Retina (tissue), 1 donor: Measurements from ENCODE around the gene CEP95.
"Not testable (repeated sequence)": the region's sequence is repeated elsewhere in the genome, so short reads cannot be mapped to it uniquely, and the experiment has no call there.

Source experiments
- DNase-seq: peaks from one replicate; pipeline ENCODE4 v3.0.0-alpha.2; 2016

CEP95 gene, protein sequence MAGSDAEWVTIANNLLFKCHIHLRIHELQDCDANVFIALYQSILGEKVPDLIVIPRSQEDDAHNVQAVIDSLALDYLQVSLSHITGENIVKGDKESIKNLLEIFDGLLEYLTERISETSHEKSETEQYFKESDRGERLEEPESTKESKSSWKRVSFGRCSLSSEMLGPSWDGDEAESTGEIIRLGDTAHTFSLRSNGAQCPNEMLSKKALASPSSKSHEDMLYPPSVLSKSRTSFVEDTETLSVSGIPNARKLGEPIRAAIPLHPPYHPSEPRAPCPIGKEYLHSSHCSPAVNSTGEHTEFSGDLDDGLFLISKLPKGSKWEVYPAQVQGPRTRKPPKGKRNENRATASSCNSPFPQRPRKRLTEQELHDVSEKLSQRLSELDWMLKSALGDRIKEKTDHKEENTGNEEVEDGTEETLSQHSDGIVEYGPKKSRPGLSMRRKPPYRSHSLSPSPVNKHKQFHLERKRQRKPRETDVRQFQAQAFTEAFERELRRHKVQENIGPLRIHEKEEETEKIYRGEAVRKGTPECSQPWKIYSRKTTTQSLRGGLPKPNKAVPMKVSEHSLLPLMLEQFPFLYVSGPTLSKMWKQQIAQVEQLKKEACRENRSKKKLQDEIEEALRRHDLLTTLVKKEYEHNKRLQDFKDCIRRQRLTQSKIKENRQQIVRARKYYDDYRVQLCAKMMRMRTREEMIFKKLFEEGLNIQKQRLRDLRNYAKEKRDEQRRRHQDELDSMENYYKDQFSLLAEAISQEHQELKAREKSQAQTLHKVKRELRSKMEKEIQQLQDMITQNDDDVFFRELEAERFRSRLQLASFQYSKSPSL

DNA sequence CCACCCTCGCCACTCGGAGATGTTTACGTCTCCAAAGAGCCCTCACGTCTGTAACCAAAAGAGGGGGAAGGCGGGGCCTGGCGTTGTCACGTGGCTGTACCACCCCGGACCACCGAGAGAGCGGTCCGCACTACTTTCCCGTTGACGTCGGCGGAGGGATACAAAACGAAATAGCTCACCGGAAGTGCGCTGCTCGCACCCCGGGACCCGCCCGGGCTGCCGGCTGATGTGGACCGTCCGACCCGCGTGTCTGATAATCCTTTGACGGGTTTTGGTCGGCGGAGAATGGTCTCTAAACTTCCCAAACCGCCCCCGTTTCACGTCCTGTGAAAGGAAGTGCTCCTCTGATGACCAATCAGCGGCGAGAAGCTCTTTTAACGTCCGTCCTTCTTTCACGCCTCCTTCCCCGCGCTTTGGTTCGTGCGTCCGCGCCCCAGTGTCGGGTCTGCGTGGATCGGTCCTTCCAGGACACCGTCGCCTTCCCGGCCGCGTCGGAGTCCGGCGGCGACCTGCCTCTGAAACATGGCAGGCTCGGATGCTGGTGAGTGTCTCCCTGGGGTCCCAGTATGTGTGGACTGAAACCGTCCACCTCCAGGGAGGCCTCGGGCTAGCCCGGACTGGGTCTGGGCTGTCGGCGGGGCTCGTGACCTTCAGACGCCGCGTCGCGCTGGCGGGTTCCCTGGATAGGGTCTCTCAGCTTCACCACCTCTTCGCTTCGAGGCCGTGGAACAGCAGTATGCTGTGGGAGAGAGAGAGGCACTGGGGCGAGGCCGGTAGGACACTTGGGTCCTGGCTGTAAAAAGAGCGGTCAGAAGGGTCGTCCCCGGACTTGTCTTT is at the start of gene CEP95:
Gene CEP95, plus strand, starts transcription at position 402 of the 837 bp plus-strand sequence. Its CDS starts 121 bp downstream, at position 523.
- DNase-seq = peak; percentile 99

DNA sequence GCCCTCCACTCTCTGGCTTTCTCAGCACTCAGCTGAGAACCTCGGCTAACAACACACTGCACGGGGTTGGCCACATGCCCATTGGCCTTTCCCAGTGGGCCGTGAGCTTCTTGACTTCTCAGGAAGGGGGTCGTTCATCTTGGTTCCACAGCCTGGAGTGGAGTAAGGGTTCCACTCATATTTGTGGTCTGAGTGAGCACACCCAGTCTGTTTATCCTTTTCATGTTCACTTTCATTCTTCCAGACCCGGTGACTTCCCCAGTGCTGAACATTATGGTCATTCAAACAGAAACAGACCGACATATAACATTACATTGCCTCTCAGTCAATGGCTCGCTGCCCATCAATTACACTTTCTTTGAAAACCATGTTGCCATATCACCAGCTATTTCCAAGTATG is 49.6 kb upstream of the CEP95 start:
- no peak for DNase-seq

DNA sequence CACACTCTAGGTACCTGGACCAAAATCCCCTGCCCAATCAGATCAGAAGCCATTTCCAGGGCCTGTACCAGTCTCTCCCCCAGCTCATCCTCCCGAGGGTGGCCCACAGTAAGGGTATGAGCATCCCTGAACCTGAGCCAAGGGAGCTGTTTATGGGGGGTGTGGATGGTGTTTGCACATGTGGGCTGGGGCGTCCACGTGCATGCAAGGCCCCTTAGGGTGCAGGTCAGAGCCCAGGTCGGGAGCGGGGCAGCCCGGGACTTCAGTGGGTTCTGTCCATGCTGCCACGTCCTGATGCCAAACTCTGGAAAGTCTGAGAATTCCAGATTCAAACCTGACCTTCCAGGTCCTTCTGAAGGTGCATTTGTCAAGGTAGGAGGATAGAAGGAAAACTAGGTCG is 48.0 kb upstream of the CEP95 start:
- no peak for DNase-seq

DNA sequence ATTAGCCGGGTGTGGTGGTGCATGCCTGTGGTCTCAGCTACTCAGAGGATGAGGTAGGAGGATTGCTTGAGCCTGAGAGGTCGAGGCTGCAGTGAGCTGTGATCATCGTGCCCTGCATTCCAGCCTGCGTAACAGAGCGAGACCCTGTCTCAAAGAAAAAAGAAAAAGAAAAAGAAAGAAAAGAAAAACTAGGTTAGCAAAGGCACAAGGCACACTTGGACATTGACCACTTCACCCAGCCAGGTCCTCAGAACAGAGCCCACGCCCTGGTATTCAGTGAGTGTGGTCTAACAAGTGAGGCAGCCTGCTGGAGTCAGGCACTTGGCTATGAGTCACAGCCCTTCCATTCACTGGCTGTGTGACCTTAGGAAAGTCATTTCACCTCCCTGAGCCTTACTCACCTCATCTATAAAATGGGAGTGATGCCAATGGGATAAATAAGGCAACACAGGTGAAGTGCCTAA is 47.5 kb upstream of the CEP95 start:
- no peak for DNase-seq

DNA sequence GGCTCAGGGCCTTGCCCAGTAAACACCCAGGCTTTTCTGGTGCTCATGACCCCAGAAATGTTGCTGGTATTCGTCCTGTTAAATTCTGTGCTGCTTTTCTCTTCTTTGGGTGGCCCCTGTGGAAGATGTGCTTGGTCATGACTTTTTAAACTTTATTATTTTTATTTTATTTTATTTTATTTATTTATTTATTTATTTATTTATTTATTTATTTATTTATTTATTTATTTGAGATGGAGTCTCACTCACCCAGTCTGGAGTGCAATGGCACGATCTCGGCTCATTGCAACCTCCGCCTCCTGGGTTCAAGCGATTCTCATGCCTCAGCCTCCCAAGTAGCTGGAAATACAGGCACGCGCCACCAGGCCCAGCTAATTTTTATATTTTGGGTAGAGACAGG is 47.0 kb upstream of the CEP95 start:
- DNase-seq = not testable (repeated sequence)

DNA sequence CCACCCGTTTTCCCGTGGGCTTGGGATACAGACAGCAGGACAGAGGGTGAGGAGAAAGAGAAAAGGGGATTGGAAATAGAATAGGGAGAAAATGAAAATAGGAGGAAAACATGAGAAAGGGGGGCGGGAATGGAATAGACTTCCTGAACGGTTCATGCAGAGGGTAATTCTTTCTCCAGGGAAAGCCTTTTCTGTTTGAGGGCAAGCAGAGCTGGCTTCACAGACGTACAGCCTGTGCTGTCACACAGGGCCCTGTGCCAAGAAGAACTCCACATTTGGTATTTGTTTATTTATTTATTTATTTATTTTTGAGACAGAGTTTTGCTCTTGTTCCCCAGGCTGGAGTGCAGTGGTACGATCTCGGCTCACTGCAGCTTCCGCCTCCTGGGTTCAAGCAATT is 45.8 kb upstream of the CEP95 start:
- DNase-seq = no peak

DNA sequence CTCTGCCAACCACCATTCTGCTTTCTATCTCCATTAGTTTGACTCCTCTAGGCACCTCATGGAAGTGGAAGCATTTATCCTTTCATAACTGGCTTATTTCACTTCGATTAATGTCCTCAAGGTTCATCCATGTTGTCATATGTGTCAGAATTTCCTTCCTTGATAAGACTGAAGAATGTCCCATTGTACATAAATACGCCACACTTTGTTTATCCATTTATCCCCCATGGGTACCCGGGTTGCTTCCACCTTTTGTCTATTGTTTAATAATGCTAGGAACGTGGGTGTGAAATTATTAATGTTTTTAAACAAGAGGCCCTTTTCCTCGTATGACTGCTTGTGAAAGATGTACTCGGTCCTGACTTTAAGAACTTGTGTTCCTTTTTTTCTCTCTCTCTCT is 45.0 kb upstream of the CEP95 start:
- DNase-seq = no peak

DNA sequence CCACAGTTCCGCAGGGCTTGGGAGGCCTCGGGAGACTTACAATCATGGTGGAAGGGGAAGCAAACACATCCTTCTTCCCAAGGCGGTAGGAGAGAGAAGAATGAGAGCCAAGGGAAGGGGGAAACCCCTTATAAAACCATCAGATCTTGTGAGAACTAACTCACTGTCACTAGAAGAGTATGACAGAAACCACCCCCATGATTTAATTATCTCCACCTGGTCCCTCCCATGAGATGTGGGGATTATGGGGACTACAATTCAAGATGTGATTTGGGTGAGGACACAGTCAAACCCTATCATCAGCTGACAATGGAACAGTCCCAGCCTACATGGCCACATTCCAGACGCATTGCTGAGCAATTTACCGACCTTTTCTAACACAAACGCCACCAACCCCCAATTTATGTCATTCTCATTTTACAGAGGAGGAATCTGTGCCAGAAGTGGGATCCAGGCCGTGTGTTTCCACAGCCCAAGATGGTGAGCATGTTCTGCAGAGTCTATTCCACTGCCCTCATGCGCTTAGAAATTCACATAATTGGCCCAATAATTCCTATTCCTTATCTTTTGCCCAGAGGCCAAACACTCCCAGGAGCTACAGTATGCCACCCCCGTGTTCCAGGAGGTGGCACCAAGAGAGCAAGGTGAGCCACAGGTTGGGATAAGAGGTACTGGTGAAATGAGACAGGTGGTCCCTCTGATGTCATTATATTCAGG is 40.6 kb upstream of the CEP95 start:
- DNase-seq = no peak

DNA sequence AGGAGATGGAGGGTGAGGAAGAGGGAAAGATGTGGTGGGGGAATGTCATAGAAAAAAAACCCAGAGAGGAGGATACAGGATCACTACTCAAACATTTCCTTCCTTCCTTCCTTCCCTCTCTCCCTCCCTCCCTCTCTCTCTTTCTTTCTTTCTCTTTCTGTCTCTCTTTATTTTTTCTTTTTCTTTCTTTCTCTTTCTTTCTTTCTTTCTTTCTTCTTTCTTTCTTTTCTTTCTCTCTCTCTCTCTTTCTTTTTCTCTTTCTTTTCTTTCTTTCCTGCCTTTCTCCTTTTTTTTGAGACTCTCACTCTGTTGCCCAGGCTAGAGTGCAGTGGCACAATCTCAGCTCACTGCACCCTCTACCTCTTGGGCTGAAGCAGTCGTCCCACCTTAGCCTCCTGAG is 39.9 kb upstream of the CEP95 start:
- DNase-seq = not testable (repeated sequence)

DNA sequence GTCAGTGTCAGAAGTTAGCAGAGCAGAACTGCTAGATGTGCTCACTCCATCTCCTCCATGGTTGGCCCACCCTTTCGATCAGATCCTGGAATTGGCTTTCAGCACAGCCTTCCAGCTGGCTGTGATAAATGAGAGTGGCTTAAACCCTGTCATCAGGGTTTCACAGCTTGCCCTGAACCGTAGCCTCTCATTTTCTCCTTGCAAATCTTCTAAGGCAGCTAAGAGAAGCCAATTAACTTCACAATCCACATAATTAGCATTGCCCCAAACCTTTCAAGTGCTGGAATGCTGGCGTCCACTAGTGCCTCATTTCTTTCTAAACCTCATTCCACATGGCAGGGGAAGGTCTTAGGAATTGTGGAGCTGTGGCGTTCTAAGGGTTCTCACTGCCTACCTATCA is 36.2 kb upstream of the CEP95 start:
- no peak for DNase-seq

DNA sequence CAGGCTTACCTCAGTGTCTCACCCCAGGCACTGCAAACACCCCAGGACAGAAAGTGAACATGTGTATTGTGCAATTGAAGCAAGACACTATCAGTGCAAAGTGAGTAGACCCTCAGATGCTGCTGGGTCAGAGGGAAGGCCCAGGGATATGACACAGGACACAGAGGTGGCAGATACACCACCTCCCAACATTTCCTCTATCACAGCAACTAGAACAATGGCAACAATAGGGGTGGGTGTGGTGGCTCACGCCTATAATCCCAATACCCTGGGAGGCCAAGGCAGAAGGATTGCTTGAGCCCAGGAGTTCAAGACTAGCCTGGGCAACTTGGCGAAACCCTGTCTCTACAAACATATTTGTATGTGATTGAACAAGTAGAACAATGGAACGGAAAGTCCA is 35.3 kb upstream of the CEP95 start:
- DNase-seq = no peak

DNA sequence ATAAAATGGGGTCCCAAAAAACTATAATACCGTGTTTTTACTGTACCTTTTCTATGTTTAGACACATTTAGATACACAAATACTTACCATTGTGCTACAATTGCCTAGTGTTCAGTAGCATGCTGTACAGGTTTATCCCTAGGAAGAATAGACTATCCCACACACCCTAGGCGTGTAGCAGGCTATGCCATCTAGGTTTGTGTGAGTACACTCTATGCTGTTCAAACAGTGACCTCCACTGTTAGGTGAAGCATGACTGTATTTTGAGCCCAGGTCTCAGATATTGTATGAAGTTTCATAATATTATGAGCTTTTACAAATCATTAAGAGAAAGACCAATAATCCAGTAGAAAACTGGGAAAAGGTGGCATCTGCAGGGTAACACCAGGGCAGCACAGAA is 34.2 kb upstream of the CEP95 start:
- no peak for DNase-seq

DNA sequence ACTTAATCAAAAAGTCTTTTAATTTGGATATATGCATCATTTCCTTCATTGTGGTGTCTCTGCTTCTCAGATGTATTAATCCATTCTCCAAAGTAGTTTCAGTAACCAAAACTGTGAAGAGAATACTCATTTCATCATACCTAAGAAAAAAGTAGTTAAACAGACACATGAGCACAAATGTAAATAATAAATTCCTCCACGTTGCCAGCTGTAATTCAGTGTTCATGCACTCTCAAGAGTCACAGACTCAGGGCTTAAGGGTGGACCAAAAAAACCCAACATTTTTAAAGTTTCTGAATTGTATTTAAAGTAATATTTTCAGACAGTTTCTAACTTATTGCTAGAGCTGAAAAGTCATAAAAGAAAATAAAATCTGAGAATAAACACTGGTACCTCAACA is 28.9 kb upstream of the CEP95 start:
- DNase-seq = no peak

DNA sequence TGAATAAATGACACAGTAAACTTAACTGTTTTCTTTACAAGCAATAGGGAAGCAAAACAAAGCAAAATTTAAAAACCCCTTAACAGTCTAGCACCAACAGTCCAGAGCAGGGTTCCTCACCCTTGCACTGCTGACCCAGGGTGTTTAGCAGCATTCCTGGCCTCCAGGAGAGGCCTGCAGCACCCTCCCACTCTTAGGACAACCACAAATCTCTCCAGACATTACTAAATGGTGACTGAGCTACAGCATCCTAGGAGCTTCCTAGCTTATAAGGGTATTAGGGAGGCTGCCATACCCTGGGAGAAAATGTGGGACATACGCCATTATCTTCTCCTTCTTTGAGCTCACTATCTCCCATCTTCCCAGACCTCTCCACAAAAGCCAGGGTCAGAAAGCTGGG is 25.8 kb upstream of the CEP95 start:
- DNase-seq = no peak

DNA sequence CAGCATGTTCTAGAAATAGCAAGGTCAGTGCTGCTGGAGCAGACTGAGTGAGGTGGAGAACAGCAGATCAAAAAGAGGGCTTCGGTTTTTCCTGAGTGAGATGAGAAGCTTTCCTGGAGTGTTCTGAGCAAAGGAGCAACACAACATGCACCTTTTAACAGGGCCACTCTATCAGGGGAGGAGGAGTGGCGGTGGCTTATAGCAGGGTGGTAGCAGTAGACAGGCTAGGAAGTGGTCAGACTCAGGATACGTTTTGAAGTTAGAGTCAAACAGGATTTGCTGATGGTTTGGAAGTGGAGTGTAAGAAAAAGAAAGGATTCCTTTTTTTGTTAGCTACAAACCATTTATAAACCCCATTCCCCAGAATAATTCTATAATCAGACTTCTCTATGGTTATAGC is 22.4 kb upstream of the CEP95 start:
- DNase-seq = no peak

DNA sequence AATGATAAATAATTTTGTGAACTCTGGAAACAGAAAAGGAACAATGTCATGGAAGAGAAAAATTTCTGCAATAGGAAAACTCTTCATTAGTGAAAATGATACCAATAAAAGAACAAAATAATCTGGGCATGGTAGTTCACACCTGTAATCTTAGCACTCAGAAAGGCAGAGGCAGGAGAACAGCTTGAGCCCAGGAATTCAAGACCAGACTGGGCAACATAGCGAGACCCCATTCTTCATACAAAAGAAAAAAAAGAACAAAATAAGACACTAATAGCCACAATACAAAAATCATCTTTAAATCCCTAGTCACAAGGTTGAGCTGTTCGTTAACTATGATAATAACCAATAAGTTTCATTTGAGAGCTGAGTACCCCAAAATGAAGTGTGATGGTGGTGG is 18.5 kb upstream of the CEP95 start:
- no peak for DNase-seq

DNA sequence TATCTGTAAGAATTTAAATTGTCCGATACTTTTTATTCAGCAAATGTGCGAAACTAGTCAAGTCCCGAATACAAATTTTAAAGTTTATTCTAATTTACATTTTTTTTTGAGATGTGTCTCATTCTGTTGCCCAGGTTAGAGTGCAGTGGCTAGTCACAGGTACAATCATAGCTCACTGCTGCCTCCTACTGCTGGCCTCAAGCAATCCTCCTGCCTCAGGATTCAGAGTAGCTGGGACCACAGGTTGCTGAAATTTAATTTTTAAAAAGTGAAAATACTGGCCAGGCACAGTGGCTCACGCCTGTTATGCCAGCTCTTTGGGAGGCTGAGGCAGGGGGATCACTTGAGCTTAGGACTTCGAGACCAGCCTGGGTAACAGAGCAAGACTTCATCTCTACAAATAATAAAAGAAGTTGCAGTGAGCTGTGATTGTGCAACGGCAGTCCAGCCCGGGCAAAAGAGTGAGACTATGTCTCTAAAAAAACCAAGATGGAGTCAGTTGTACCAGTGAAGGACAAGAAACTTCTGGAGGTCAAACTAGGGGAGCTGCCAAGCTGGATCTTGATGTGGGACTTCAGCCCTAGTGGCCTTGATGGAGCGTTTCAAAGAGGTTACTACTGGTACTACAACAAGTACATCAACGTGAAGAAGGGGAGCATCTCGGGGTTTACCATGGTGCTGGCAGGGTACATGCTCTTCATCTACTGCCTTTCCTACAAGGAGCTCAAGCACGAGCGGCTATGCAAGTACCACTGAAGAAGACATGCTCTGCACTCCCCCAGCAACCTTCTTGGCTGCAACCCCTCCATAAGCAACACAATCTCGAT is 15.5 kb upstream of the CEP95 start:
- DNase-seq = no peak

DNA sequence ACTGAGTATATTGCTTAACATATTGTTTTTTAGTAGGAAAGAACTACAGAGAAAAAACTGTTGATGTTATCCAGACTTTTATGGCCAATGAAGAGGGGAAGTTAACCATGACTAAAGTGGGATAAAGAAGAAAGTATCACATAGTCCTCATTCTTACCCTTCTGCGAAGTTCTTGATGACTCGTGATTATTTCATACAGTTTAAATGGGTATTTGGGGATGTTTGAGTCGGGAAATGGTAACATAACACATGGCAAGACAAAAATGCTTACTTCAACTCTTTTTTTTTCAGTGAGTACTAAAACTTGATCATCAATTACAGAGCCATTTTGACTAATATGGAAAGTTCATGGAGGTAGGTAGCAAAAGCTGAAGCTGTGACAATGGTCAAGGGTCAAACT is 14.8 kb upstream of the CEP95 start:
- no peak for DNase-seq

DNA sequence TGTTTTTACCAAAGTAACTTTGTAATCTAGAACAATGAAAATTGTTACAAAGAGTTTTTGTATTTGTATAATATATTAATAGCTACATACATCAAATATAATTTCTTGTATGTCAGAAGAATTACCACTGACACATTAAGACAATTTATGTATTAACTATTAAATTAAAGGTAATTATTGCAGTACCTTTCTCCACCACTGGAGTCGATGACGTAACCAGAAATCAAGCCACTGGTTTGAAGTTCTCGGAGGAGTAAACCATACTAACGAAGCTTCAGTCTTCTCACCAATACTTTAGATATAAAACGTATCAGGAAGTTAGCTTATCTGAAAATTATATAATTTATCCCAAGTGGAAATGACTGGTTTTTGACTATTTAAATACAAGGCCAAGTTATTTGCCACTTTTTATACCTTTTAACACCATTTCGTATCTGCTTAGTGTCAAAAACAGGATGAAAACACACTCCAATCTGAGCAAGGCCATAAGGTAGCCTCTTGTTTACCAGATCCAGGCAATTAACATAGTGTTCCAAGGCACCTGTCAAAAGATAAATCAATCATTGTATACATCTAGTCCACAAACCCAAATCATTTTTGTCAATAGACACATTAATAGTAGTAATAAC is 14.2 kb upstream of the CEP95 start:
- no peak for DNase-seq

DNA sequence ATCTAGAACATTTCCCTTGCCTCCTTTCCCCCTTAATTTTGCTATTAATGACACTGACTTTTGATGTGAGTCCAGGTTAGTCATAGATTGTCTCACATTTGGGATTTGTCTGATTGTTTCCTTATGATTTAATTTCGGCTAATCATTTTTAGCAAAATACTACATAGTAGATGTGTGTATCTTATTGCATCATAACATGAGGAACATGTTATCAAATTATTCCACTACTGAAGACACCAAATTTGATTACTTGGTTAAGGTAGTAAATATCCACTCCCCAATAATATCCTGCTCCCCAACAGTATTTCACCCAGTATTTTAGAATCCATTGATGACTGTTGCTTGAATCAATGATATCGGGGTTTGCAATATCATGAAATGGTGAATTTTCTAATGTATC is 12.7 kb upstream of the CEP95 start:
- no peak for DNase-seq

DNA sequence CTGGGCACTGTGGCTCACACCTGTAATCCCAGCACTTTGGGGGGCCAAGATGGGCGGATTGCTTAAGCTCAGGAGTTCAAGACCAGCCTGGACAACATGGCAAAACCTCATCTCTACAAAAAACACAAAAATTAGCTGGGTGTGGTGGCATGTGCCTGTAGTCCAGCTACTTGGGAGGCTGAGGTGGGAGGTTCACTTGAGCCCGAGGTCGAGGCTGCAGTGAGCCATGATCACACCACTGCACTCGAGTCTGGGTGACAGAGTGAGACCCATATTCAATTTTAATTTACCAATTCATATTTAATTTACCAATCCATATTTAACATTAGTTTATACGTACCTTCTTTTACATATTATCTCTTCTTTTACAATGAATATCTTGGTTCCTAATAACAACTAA is 11.5 kb upstream of the CEP95 start:
- not testable (repeated sequence) for DNase-seq
